HFF-Myc (cell line): ENCODE data around the gene LPO.
A peak's percentile ranks its signal among the peaks of the same experiment; 100 is the strongest.

Source experiments
- DNase-seq: peaks from one replicate; pipeline ENCODE4 v3.0.0-alpha.2; 2011; ENCODE audit warnings: low read depth; ENCODE audit errors: extremely low read depth
- H3K4me3 ChIP-seq: replicated peaks from 2 replicates; pipeline ENCODE4 v1.5.1; 2011; ENCODE audit warnings: low read depth, mild to moderate bottlenecking, control low read depth, low read length
- TF ChIP-seq, protein P1 (sequence below): IDR thresholded peaks from 2 replicates; pipeline ENCODE4 v1.5.1; 2012; ENCODE audit warnings: mild to moderate bottlenecking, low read depth, low read length, control low read depth; ENCODE audit errors: missing control alignments

Gene LPO

DNA sequence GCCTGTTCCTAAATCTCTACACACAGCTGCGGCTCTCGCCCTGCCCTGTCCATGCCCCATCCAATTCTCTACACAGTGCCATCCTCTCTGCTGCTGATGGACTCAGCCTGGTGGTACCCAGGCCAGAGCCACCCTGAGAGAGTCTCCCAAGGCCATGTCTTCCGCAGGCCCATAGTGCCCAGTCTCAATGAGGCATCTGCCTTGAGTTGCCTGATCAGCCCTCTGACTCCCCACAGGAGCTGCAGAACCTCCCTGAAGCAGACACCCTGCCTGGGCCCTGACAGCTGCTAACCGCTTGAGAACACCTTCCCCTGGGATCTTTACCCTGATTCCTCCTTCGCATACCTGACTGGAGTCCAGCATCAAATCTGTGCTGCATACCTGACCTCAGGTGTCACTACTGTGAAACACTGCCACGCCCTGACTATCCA lies 76.9 kb downstream of the LPO start:
- no peak for DNase-seq
- H3K4me3 ChIP-seq: no peak overlapping the region
- TF ChIP-seq, protein P1, sequence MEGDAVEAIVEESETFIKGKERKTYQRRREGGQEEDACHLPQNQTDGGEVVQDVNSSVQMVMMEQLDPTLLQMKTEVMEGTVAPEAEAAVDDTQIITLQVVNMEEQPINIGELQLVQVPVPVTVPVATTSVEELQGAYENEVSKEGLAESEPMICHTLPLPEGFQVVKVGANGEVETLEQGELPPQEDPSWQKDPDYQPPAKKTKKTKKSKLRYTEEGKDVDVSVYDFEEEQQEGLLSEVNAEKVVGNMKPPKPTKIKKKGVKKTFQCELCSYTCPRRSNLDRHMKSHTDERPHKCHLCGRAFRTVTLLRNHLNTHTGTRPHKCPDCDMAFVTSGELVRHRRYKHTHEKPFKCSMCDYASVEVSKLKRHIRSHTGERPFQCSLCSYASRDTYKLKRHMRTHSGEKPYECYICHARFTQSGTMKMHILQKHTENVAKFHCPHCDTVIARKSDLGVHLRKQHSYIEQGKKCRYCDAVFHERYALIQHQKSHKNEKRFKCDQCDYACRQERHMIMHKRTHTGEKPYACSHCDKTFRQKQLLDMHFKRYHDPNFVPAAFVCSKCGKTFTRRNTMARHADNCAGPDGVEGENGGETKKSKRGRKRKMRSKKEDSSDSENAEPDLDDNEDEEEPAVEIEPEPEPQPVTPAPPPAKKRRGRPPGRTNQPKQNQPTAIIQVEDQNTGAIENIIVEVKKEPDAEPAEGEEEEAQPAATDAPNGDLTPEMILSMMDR: no peak

DNA sequence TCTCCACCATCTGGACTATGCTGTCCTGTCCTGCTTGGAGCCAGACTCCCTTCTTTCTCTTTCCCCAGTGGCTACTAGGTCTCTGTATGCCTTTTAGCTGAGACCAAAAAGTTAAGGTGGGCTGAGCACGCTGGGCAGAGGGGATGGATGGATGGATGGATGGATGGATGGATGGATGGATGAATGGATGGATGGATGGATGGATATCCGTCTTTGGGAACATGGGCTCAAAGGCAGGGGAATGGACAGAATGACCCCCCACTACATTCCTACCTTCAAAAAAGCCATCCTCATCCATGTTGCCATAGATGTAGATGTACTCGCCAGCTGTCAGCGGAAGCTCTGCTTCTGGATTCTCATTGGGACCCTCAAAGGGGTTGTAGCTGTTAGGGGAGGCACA lies 77.4 kb downstream of the LPO start:
- H3K4me3 ChIP-seq: no peak overlapping the region
- DNase-seq: no peak
- TF ChIP-seq, protein P1: no peak

DNA sequence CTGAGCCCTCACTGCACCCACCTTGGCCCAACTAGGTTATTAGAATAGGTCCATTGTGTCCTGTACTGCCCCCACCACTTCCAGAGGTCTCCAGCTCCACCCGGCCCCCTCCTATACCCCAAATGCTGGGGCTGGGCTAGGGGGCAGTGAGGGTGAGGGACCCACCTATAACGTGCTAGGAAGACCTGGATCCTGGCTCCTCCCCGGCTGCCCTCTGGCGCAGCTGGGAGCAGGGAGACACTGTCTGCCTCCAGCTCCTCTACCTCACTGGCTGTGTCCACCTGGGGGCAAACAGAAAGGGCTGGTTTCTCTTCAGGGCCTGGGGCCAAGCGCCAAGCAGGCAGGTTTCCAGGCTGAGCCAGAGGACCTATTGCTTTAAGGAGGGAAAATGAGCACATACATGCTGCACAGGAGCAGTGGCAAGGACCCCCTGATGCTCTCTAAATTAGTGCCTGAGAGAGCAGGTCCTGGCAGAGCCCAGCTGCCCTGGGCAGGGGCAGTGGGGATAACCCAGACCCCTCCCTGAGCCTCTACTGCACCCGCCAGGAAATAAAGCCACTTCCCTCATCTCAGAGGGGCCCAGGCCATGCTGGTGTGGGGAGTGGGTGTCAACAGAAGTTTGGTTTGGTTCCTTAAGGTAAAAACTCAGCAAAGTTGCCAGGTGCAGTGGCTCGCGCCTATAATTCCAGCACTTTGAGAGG lies 78.0 kb downstream of the LPO start:
- H3K4me3 ChIP-seq: no peak overlapping the region
- DNase-seq: no peak
- TF ChIP-seq, protein P1: no peak

- DNase-seq: peak; percentile 29
- TF ChIP-seq, protein P1: peak; percentile 80
- no peak overlapping the region for H3K4me3 ChIP-seq
These were observed 79.2 kb downstream of the LPO start for GRCh38 chr17:58317421-58318064.

DNA sequence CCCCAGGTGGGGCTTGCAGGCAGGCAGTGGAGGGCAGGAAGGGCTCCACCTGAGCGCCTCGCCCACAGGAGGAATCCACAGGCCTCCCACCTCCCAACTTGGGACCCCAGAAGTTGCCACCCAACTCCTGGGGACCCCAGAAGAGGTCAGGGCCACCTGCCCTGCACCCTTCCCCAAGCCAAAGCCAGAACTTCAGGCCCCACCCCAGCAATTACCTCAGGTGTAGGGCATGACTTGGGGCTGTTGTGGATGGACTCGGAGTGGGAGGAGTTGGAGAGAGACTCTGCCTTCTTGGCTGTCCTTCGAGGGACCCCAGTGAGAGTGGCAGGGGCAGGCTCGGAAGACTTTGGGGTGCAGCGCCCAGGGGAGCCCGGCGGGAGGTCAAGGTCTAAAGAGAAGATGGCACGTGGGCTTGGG lies 79.7 kb downstream of the LPO start:
- TF ChIP-seq, protein P1: no peak
- no peak for DNase-seq
- no peak overlapping the region for H3K4me3 ChIP-seq
